GM13976 (cell line): Measurements from ENCODE around the gene TMEM219.
"Not testable (repeated sequence)": the region's sequence is repeated elsewhere in the genome, so short reads cannot be mapped to it uniquely, and the experiment has no call there.

Source experiments
- DNase-seq: peaks from one replicate; pipeline ENCODE4 v3.0.0; 2012; ENCODE audit warnings: low spot score
- in situ Hi-C: fragments of 300-500 bp; cut with MboI; formaldehyde crosslinking; loops from one replicate; pipeline ENCODE4 v1.12.0; 2022; ENCODE audit warnings: low sequenced_read_pairs, mixed read lengths, inconsistent platforms; ENCODE audit not compliant: unreplicated experiment
- TF ChIP-seq, protein P1 (sequence below): IDR thresholded peaks from 2 replicates; pipeline ENCODE4 v1.5.1; 2012; ENCODE audit warnings: borderline replicate concordance, mild to moderate bottlenecking; ENCODE audit not compliant: insufficient read depth; ENCODE audit errors: extremely low read depth, missing control alignments, control extremely low read depth

TMEM219 gene

DNA sequence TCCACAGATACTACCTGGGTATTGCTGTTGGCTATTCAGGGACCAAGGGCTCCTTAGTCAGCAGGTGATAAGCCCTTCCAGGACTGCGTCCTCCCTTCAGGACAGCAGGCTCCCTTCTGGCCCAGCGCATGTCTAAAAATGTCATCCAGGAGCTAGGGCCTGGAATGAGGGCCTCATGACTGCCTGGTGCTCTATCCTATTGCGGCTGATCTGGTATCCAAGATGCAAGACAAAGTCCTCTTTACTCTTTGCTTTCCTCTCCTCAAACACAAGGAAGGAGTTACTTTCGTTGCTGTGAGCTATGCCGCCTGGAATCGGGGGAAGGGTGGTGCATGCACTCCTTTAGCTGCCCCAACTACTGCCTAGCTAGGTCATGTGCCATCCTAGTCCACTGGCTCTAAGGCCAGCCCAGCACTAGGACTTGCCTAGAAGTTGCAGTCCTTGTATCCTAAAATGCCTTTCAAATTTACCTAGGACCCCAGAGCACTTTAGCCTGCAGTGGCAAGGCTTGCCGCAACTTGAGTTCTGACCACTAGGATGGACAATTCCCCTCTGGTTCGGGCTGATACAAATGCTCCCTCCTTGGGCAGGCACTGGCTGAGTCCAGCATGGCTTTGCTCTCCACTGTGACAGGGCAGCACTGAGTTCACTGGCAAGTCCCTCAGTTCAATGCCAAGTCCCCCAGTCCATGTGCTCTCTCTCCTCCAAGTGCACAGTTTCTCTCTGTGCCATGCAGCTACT is 10.1 kb upstream of the TMEM219 start:
- in situ Hi-C loops: no loop called here
- TF ChIP-seq, protein P1, sequence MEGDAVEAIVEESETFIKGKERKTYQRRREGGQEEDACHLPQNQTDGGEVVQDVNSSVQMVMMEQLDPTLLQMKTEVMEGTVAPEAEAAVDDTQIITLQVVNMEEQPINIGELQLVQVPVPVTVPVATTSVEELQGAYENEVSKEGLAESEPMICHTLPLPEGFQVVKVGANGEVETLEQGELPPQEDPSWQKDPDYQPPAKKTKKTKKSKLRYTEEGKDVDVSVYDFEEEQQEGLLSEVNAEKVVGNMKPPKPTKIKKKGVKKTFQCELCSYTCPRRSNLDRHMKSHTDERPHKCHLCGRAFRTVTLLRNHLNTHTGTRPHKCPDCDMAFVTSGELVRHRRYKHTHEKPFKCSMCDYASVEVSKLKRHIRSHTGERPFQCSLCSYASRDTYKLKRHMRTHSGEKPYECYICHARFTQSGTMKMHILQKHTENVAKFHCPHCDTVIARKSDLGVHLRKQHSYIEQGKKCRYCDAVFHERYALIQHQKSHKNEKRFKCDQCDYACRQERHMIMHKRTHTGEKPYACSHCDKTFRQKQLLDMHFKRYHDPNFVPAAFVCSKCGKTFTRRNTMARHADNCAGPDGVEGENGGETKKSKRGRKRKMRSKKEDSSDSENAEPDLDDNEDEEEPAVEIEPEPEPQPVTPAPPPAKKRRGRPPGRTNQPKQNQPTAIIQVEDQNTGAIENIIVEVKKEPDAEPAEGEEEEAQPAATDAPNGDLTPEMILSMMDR: no peak
- DNase-seq: no peak

DNA sequence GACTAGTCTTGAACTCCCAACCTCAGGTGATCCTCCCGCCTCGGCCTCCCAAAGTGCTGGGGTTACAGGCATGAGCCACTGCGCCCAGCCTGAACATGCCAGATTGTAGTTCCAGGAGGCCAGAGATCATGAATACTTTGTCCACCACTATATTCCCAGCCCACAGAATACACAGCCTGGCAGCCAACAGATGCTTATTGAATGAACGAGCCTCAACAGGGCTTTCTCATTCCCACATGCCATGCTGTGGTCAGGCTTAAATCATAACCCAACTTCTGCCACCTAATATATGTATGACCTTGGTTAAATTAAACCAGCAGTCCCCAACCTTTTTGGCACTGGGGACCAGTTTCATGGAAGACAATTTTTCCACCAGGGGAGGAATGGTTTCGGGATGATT is 3.1 kb upstream of the TMEM219 start:
- in situ Hi-C loops: no loop called here
- no peak for DNase-seq
- TF ChIP-seq, protein P1: no peak

DNA sequence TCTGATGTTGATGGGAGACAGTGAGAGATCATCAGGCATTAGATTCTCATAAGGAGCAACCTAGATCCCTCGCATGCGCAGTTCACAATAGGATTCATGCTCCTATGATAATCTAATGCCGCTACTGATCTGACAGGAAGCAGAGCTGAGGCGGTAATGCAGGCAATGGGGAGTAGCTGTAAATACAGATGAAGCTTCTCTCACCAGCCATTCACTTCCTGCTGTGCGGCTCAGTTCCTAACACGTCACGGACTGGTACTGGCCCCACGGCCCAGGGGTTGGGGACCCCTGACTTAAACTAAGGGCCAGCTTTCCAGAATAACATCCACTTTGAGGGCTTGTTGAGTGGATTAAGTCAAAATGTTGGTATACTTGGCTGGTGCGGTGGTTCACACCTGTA is 2.6 kb upstream of the TMEM219 start:
- in situ Hi-C loops: no loop called here
- TF ChIP-seq, protein P1: no peak
- DNase-seq: no peak

DNA sequence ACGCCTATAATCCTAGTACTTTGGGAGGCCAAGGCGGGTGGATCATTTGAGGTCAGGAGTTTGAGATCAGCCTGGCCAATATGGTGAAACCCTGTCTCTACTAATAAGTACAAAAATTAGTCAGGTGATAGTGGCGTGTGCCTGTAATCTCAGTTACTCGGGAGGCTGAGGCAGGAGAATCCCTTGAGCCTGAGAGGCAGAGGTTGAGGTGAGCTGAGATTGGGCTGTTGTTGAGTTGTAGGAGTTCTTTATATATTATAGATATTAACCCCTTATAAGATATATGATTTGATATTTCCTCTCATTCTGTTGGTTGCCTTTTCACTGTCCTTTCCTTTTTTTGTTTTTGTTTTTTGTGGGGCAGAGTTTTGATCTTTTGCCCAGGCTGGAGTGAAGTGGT is 2.1 kb upstream of the TMEM219 start:
- in situ Hi-C loops, DNase-seq: not testable (repeated sequence)

DNA sequence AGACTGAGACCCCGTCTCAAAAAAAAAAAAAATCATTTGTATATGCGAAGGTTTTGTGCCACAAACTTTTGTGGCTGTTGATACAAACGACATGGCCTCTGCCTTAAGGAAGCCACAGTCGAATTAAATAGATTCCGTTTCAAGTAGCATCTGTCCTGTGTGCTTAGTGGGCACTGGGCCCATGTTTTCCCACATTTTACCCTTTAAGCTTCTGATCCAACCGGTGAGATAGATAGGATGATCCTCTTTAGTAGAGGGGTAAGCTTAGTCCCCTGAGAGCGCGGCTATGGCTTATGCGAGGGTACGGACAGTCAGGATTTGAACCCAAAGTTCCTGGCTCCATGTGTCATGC is 776 bp upstream of the TMEM219 start:
- TF ChIP-seq, protein P1: no peak
- in situ Hi-C loops: no loop called here
- no peak for DNase-seq

DNA sequence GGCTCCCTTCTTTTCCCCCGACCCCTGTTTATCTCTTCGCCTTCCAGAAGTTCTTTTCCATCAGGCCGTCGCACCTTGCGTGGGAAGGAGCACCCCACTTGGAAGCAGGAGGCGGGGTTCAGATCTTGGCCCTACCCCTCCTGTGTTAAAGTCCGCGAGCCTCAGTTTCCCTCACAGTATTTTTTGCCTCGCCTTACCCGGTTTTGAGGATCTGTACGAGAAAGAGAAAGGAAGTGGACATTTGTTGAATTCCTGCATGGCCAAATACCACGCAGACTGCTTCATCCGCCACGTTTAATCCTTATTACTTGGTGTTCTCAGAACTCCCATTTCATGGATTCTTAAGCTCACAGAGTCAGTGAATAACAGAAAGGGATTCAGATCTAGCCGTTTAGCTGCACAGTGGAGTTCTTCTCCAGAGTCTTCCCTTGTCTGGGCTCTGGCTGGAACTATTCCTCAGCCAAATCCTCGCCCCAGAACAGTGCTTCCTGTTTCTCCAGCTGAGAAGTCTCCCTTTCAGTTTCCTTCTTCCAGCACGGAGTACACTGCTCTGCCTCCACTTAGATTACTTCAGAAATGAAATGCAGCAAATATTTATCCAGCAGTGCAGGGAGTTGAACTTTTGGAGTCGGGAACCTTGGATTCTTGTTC is 590 bp downstream of the TMEM219 start:
- in situ Hi-C loops: no loop called here
- TF ChIP-seq, protein P1: no peak
- no peak for DNase-seq

DNA sequence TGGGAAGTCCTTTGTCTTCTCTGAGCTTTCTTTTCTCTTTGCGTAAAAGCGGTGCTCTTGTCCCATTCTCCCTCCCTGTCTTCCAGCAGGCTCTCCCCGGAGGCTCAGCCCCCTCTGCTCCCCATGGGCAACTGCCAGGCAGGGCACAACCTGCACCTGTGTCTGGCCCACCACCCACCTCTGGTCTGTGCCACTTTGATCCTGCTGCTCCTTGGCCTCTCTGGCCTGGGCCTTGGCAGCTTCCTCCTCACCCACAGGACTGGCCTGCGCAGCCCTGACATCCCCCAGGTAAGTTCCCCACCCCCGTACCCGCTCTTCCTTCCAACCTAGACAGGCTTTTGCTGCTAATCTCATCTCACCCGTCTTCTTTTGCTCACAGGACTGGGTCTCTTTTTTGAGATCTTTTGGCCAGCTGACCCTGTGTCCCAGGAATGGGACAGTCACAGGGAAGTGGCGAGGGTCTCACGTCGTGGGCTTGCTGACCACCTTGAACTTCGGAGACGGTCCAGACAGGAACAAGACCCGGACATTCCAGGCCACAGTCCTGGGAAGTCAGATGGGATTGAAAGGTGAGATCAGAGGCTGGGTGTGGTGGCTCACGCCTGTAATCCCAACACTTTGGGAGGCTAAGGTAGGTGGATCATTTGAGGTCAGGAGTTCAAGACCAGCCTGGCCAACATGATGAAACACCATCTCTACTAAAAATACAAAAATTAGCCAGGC is 1.3 kb downstream of the TMEM219 start:
- no peak for DNase-seq
- TF ChIP-seq, protein P1: no peak
- in situ Hi-C loops: no loop called here
